DOHH2 (cell line): ENCODE measurements around the gene TBC1D2.

ENCODE experiments used
- H3F3A ChIP-seq: fragments of 200-600 bp; sonication (generic), shearing (Covaris generic); 2 replicates; pipeline ENCODE4 v1.6.0; 2016; ENCODE audit warnings: antibody characterized with exemption, mild to moderate bottlenecking; ENCODE audit not compliant: control insufficient read depth, insufficient read depth
- H3K27ac ChIP-seq: fragments of 200-600 bp; sonication (generic); 2 replicates; pipeline ENCODE4 v1.5.1; 2014; ENCODE audit warnings: low read depth, mild to moderate bottlenecking, low read length, moderate library complexity
- H3K27me3 ChIP-seq: fragments of 200-600 bp; sonication (generic); 2 replicates; pipeline ENCODE4 v1.6.1; 2014; ENCODE audit warnings: mild to moderate bottlenecking, low read length, mixed read lengths; ENCODE audit not compliant: control insufficient read depth
- H3K36me3 ChIP-seq: fragments of 200-600 bp; sonication (generic); 2 replicates; pipeline ENCODE4 v1.6.1; 2014; ENCODE audit warnings: mild to moderate bottlenecking, low read length, moderate library complexity, mixed read lengths; ENCODE audit not compliant: control insufficient read depth
- H3K4me1 ChIP-seq: fragments of 200-600 bp; sonication (generic); 2 replicates; pipeline ENCODE4 v1.6.1; 2014; ENCODE audit warnings: mild to moderate bottlenecking, low read length, mixed read lengths; ENCODE audit not compliant: control insufficient read depth
- H3K4me2 ChIP-seq: fragments of 200-600 bp; sonication (generic); 2 replicates; pipeline ENCODE4 v1.6.0; 2014; ENCODE audit warnings: mild to moderate bottlenecking, low read length, moderate library complexity
- H3K4me3 ChIP-seq: fragments of 200-600 bp; sonication (generic); 2 replicates; pipeline ENCODE4 v1.5.1; 2014; ENCODE audit warnings: mild to moderate bottlenecking, low read length, mixed read lengths
- H3K79me2 ChIP-seq: fragments of 200-600 bp; sonication (generic); 2 replicates; pipeline ENCODE4 v1.6.1; 2014; ENCODE audit warnings: mild to moderate bottlenecking, low read length, mixed read lengths; ENCODE audit not compliant: control insufficient read depth
- H3K9me2 ChIP-seq: fragments of 200-600 bp; sonication (generic); replicated peaks from 2 replicates; pipeline ENCODE4 v1.6.1; 2014; ENCODE audit warnings: mild to moderate bottlenecking, low read length, mixed read lengths; ENCODE audit not compliant: control insufficient read depth
- H3K9me3 ChIP-seq: fragments of 200-600 bp; sonication (generic); 2 replicates; pipeline ENCODE4 v1.6.1; 2014; ENCODE audit warnings: antibody characterized with exemption, low read length, mixed read lengths; ENCODE audit not compliant: control insufficient read depth, insufficient read depth
- H4K20me1 ChIP-seq: fragments of 200-600 bp; sonication (generic); 2 replicates; pipeline ENCODE4 v1.6.0; 2014; ENCODE audit warnings: low read depth, mild to moderate bottlenecking, antibody characterized with exemption, low read length, moderate library complexity; ENCODE audit not compliant: control insufficient read depth, insufficient read depth
- CTCF ChIP-seq: fragments of 200-600 bp; sonication (generic); IDR thresholded peaks from one replicate; pipeline ENCODE4 v1.5.1; 2014; ENCODE audit warnings: antibody characterized with exemption, mild to moderate bottlenecking, low read depth, low read length; ENCODE audit not compliant: poor library complexity, severe bottlenecking
- EZH2phosphoT487 ChIP-seq: fragments of 200-600 bp; sonication (generic); IDR thresholded peaks from 2 replicates; pipeline ENCODE4 v1.6.1; 2017; ENCODE audit warnings: borderline replicate concordance, mild to moderate bottlenecking, antibody characterized with exemption, low read length, moderate library complexity, mixed read lengths

TBC1D2 gene

GRCh38 chr9:98289614-98290201 is 34.3 kb upstream of the TBC1D2 start:
- H3K27ac ChIP-seq = no peak overlapping the region
- TF ChIP-seq CTCF = no peak
- TF ChIP-seq EZH2phosphoT487 = no peak
- H3K79me2 ChIP-seq = no peaks in the 10 kb centered on the region
- no peak overlapping the region for H3K4me3 ChIP-seq
- no peaks in the 10 kb centered on the region for H3K4me1 ChIP-seq
- no peaks in the 10 kb centered on the region for H3K9me3 ChIP-seq
- no peaks in the 10 kb centered on the region for H3K9me2 ChIP-seq
- peaks cover 6% of the 10 kb centered on the region for H3K27me3 ChIP-seq
- no peaks in the 10 kb centered on the region for H3K36me3 ChIP-seq
- no peak overlapping the region for H3K4me2 ChIP-seq
- no peaks in the 10 kb centered on the region for H4K20me1 ChIP-seq
- H3F3A ChIP-seq = no peaks in the 10 kb centered on the region

- no peak overlapping the region for H3K27ac ChIP-seq
- H4K20me1 ChIP-seq = no peaks in the 10 kb centered on the region
- no peaks in the 10 kb centered on the region for H3K79me2 ChIP-seq
- H3K27me3 ChIP-seq = peaks cover 10% of the 10 kb centered on the region
- no peaks in the 10 kb centered on the region for H3F3A ChIP-seq
- no peaks in the 10 kb centered on the region for H3K36me3 ChIP-seq
- no peaks in the 10 kb centered on the region for H3K4me1 ChIP-seq
- no peaks in the 10 kb centered on the region for H3K9me2 ChIP-seq
- H3K4me2 ChIP-seq = no peak overlapping the region
- no peak overlapping the region for H3K4me3 ChIP-seq
- no peak for TF ChIP-seq EZH2phosphoT487
- TF ChIP-seq CTCF = no peak
- no peaks in the 10 kb centered on the region for H3K9me3 ChIP-seq
Observed at GRCh38 chr9:98288881-98289280, 33.4 kb upstream of the TBC1D2 start.

- no peaks in the 10 kb centered on the region for H3K9me3 ChIP-seq
- TF ChIP-seq CTCF (no peak), EZH2phosphoT487 (no peak)
- H3K27ac ChIP-seq = no peak overlapping the region
- H3K27me3 ChIP-seq = peaks cover 21% of the 10 kb centered on the region
- H3F3A ChIP-seq = no peaks in the 10 kb centered on the region
- no peaks in the 10 kb centered on the region for H3K4me1 ChIP-seq
- H3K4me3 ChIP-seq = no peak overlapping the region
- H3K9me2 ChIP-seq = no peaks in the 10 kb centered on the region
- no peaks in the 10 kb centered on the region for H3K79me2 ChIP-seq
- H3K4me2 ChIP-seq = no peak overlapping the region
- no peaks in the 10 kb centered on the region for H3K36me3 ChIP-seq
- H4K20me1 ChIP-seq = no peaks in the 10 kb centered on the region
Observed at GRCh38 chr9:98287384-98287783, 31.9 kb upstream of the TBC1D2 start.
